HG02610 (cell line): ENCODE measurements around the gene ZNF304.
A peak's percentile ranks its signal among the peaks of the same experiment; 100 is the strongest.

Experiments
- ATAC-seq: cut with Tn5 transposase; IDR thresholded peaks from one replicate; pipeline ENCODE4 v1.9.1; 2021; ENCODE audit warnings: mild to moderate bottlenecking, moderate library complexity; ENCODE audit not compliant: unreplicated experiment

The ZNF304 gene

GRCh38 chr19:57350877-57351805 is at the start of gene ZNF304:
TSS of gene ZNF304 (plus strand) at chr19:57351271. CDS start at chr19:57351665, 394 bp downstream.
- ATAC-seq: peak; percentile 97

- ATAC-seq: no peak
Measured at GRCh38 chr19:57302020-57302465, 49.0 kb upstream of the ZNF304 start.

- no peak for ATAC-seq
Measured at GRCh38 chr19:57302727-57303401, 48.2 kb upstream of the ZNF304 start.

- no peak for ATAC-seq
Measured at GRCh38 chr19:57305056-57305455, 46.0 kb upstream of the ZNF304 start.

- ATAC-seq: no peak
Measured at GRCh38 chr19:57308514-57308913, 42.6 kb upstream of the ZNF304 start.

GRCh38 chr19:57310792-57311191 is 40.3 kb upstream of the ZNF304 start:
- no peak for ATAC-seq

- no peak for ATAC-seq
Measured at GRCh38 chr19:57314146-57314545, 36.9 kb upstream of the ZNF304 start.

GRCh38 chr19:57317503-57317902 is 33.6 kb upstream of the ZNF304 start:
- no peak for ATAC-seq

- ATAC-seq: no peak
Measured at GRCh38 chr19:57319869-57320179, 31.2 kb upstream of the ZNF304 start.

GRCh38 chr19:57320180-57321084 is 30.6 kb upstream of the ZNF304 start, which contains the start of gene ZNF543:
TSS of gene ZNF543 (plus strand) at chr19:57320472. CDS start at chr19:57320854, 382 bp downstream.
- peak; percentile 94 for ATAC-seq

GRCh38 chr19:57321116-57321515 is 30.0 kb upstream of the ZNF304 start:
- ATAC-seq: no peak

- no peak for ATAC-seq
Measured at GRCh38 chr19:57321751-57322150, 29.3 kb upstream of the ZNF304 start.

- ATAC-seq: no peak
Measured at GRCh38 chr19:57324992-57325391, 26.1 kb upstream of the ZNF304 start.

GRCh38 chr19:57327993-57328392 is 23.1 kb upstream of the ZNF304 start:
- no peak for ATAC-seq

GRCh38 chr19:57334191-57334590 is 16.9 kb upstream of the ZNF304 start:
- no peak for ATAC-seq

GRCh38 chr19:57338877-57339276 is 12.2 kb upstream of the ZNF304 start:
- ATAC-seq: no peak

GRCh38 chr19:57342582-57342981 is 8.5 kb upstream of the ZNF304 start:
- ATAC-seq: no peak

GRCh38 chr19:57348136-57348535 is 2.9 kb upstream of the ZNF304 start:
- no peak for ATAC-seq

GRCh38 chr19:57351867-57352266 is 796 bp downstream of the ZNF304 start:
- no peak for ATAC-seq

- ATAC-seq: no peak
Measured at GRCh38 chr19:57355916-57356315, 4.8 kb downstream of the ZNF304 start.

- ATAC-seq: no peak
Measured at GRCh38 chr19:57357406-57357805, 6.3 kb downstream of the ZNF304 start.
